Uterus (tissue), 2 donors: ENCODE measurements around the gene MUS81.

Experiments
- POLR2A ChIP-seq, 2 donors: fragments of 450-650 bp; IDR thresholded peaks; one replicate each; pipeline ENCODE4 v1.6.1; 2016; ENCODE audit warnings: antibody characterized with exemption in 2 of 2, mild to moderate bottlenecking in 1 of 2, moderate library complexity in 1 of 2
- TF ChIP-seq, protein P1 (sequence below), 4 experiments: fragments of 200-600 bp in 2 of 4; fragments of 450-650 bp in 2 of 4; sonication (generic) in 2 of 4; IDR thresholded peaks; one replicate each; pipeline ENCODE4 v1.5.1; 2016 to 2019; ENCODE audit warnings: antibody characterized with exemption in 4 of 4, mild to moderate bottlenecking in 2 of 4, moderate library complexity in 1 of 4

DNA sequence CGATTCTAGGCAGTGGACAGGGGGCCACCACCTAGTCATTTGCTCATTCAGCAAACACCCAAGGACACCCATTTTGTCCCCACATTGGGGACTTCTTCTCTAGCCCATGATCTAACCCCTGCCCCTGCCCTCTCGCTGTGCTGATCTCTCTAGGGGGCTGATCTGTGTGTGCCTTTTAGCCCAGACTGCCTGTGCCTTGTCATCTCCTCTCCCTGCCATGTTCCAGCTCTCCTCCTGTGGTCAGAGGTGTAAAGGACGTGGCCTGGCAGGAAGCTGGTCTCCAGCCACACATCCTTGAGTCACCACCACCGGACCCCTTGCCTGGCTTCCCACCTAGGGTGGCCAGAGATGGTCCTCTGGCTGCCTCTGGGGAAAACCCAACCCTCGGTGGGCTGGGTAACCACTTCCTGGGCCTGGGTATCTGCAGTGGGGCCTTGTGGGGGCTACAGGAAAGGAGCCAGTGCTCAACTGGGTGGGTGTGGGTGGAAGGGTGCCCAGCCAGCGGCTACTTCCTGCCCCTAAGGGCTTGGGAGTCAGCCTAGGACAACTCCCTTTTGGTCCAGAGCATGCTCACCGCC is 20.7 kb downstream of the MUS81 start:
- TF ChIP-seq, protein P1, sequence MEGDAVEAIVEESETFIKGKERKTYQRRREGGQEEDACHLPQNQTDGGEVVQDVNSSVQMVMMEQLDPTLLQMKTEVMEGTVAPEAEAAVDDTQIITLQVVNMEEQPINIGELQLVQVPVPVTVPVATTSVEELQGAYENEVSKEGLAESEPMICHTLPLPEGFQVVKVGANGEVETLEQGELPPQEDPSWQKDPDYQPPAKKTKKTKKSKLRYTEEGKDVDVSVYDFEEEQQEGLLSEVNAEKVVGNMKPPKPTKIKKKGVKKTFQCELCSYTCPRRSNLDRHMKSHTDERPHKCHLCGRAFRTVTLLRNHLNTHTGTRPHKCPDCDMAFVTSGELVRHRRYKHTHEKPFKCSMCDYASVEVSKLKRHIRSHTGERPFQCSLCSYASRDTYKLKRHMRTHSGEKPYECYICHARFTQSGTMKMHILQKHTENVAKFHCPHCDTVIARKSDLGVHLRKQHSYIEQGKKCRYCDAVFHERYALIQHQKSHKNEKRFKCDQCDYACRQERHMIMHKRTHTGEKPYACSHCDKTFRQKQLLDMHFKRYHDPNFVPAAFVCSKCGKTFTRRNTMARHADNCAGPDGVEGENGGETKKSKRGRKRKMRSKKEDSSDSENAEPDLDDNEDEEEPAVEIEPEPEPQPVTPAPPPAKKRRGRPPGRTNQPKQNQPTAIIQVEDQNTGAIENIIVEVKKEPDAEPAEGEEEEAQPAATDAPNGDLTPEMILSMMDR (IDR thresholded peaks at IDR 0.05), result no peak
- TF ChIP-seq POLR2A (IDR thresholded peaks at IDR 0.05), result no peak
